Measurements from ENCODE around the gene VPS33B.
A peak's percentile ranks its signal among the peaks of the same experiment; 100 is the strongest.

The VPS33B gene

DNA sequence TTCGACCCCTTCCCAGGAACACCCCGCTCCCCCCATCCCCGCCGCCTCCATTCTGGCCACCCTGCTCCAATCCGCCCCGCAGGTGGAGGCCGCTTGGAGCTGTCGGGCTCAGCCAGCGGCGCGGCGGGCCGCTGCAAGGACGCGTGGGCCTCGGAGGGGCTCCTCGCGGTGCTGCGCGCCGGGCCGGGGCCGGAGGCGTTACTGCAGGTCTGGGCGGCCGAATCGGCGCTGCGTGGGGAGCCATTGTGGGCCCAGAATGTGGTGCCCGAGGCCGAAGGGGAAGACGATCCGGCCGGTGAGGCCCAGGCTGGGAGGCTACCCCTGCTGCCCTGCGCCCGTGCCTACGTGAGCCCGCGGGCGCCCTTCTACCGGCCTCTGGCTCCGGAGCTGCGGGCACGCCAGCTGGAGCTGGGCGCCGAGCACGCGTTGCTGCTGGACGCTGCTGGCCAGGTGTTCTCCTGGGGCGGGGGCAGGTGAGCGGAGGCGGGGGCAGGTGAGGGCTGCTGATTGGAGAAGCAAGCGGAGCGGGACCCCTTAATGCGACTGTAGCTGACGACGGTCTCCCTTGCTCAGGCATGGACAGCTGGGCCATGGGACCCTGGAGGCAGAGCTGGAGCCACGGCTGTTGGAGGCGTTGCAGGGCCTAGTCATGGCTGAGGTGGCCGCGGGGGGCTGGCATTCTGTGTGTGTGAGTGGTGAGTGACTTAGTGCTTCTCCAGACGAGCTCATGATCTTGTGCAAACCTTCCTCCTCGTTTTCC lies 65.2 kb downstream of the VPS33B start:
- TF ChIP-seq, protein P1, sequence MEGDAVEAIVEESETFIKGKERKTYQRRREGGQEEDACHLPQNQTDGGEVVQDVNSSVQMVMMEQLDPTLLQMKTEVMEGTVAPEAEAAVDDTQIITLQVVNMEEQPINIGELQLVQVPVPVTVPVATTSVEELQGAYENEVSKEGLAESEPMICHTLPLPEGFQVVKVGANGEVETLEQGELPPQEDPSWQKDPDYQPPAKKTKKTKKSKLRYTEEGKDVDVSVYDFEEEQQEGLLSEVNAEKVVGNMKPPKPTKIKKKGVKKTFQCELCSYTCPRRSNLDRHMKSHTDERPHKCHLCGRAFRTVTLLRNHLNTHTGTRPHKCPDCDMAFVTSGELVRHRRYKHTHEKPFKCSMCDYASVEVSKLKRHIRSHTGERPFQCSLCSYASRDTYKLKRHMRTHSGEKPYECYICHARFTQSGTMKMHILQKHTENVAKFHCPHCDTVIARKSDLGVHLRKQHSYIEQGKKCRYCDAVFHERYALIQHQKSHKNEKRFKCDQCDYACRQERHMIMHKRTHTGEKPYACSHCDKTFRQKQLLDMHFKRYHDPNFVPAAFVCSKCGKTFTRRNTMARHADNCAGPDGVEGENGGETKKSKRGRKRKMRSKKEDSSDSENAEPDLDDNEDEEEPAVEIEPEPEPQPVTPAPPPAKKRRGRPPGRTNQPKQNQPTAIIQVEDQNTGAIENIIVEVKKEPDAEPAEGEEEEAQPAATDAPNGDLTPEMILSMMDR (IDR thresholded peaks at IDR 0.05) = no peak

DNA sequence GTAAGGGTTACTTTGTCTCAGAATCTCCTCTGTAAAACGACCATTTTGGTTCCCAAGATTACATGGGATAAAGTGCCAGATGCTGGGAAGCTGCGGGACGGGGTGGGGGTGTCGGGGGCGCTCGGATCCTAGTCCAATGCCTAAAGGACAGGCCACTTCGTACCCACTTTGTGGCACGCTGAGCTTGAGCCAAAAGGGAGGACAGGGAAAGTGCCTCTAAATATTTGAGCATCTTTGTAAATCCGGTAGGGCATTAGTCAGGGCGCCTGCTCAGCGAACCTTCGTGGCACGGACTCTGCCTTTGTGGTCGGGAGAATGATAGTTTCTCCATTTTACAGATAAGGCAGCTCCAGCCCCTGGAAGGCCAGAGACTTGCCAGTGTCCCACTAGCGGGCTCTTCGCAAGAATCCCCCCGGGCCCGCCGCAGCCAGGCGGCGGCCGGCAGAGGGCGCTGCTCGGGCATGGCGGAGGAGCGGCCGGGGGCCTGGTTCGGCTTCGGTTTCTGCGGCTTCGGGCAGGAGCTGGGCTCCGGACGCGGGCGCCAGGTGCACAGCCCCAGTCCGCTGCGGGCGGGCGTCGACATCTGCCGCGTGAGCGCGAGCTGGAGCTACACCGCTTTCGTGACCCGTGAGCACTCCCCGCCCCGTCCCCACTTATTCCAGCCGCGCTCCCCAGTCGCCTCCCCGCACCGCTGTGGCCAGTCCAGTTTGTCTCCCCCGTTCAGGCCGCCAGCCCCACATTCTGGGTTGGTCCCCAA lies 65.9 kb downstream of the VPS33B start:
- TF ChIP-seq, protein P1 (IDR thresholded peaks at IDR 0.05) = peak; percentile 99

DNA sequence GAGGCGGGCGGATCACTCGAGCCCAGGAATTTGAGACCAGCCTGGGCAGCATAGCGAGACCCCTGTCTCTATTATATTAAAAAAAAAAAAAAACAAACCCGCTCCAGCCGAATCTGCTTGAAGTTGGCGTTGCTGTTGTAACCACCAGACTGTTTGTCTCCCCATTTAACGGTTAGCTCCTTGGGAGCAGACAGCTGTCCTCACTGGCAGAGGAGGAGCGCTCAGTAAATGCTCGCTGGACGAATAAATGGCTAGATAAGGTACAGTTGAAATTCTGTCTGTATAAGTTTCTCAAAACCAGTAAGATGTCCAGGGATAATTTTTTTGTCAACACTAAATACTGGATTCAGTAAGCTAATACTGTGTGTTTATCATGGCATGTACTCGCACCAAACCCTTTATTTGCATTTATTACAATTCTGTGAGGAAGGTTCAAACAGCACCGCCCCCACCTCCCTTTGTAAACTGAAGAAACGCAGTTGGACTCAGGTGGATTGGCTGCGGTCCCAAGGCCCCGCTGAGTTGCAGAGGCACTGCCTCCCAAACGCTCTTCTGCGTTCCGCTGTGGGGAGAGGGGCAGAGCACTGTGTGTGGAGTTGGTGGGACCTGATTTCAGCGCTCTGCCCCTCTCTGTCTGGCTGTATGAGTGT lies 66.6 kb downstream of the VPS33B start:
- TF ChIP-seq, protein P1 (IDR thresholded peaks at IDR 0.05) = no peak

DNA sequence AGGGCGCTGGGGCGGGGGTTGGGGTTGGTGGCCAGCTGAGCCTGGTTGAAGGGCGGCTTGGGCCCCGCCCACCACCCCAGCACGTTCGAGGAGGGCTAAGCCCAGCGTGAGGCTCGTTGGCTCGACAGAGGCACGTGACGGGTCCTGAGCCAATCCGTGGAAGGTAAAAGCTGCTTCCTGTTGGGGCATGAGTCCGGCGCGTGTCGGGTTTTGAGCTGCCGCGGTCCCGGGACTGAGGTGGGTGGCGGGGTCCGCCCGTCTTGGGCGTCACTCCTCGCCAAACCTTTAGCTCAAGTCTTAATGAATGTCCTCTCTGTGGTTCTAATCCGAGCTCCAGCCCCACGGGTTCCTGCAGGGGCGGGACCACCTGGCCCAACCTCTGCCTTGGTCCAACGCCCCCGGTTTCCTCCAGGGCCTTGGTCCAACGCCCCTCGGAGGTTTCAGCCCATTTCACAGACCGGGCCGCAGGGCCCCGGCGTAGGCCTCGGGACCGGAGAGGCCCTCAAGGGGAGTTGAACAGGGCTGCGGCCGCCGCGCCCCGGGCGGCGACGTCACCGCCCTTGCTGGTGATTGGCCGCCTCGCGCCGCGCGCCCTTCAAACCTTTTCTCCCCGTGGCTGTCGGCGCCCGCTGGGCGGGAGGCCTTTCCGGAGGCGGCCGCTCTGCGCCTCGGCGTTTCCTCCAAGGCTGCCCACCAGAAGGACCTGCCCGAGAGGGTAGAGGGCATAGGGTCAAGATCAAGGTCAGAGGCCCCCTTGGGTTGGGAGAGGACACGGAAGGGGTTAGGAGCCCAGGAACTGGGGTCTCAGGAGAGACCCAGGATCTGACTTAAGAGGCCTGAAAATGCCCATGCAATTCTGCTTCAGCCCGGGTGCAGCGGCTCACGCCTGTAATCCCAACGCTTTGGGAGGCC lies 67.4 kb downstream of the VPS33B start, which contains the start of gene RCCD1:
RCCD1 (plus strand) TSS at position 173 of the 912 bp plus-strand sequence. CDS start 1,851 bp downstream, outside the sequence.
- TF ChIP-seq, protein P1 (IDR thresholded peaks at IDR 0.05) = no peak

DNA sequence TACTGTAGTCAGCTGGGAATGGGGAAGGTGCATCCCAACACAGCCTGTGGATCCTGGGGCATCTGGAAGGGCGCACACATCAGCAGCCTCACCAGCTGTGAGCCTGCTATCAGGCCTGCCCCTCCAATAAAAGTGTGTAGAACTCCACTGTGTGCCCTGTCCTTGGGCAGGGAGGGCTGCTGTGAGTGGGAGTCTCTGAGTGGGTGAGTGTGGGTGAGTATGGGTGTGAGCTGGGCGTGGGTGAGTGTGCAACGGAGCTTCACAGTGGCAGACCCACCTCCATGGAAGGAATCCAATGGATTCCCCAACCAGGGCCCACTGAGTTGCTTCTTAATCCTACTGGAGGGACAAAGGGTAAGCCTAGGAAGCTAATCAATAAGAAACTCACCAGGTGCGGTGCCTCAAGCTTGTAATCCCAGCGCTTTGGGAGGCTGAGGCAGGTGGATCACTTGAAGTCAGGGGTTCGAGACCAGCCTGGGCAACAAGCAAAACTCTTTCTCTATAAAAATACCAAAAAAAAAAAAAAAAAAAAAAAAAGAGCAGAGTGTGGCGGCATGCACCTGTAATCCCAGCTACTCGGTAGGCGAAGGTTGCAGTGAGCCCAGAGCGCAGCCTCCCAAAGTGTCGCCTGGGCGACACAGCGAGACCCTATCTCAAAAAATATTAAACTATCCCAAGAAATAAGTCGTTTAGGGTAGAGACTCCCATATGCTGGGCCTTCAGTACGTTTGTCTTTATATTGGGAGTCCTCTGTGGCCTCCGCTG lies 68.3 kb downstream of the VPS33B start:
- TF ChIP-seq, protein P1 (IDR thresholded peaks at IDR 0.05) = no peak

DNA sequence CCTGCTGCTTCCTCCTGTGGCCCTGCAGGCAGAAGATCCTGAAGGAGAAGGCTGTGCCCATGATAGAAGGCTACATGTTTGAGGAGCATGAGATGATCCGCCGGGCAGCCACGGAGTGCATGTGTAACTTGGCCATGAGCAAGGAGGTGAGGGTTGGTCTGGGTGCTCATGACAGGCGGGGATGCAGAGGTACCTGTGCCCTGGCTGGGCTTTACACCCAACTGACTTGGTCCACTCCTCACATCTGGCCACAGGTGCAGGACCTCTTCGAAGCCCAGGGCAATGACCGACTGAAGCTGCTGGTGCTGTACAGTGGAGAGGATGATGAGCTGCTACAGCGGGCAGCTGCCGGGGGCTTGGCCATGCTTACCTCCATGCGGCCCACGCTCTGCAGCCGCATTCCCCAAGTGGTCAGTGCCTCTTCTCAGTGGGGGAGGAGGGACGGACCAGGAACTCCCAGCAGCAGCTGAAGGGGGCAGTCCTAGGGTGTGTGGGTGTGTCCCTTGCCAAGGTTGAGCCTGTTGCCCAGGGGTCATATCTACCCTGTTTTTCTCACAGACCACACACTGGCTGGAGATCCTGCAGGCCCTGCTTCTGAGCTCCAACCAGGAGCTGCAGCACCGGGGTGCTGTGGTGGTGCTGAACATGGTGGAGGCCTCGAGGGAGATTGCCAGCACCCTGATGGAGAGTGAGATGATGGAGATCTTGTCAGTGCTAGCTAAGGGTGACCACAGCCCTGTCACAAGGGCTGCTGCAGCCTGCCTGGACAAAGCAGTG lies 69.3 kb downstream of the VPS33B start:
- TF ChIP-seq, protein P1 (IDR thresholded peaks at IDR 0.05) = no peak
